ENCODE data around the gene SGF29. TPM values are rescaled to one million over a fixed set of nuclear protein-coding genes. Genes with fewer than 3 reads are reported as not detected.

The SGF29 gene
- total RNA-seq, 4 donors from 2014 or later: 20.3 to 45.1 (median 35.3) TPM

- no peak overlapping the region for H3K4me3 ChIP-seq
- whole genome bisulfite sequencing, 2 donors (ENCODE audit: low coverage in 1 of 2): 42 to 69% methylated on average over 2 to 6 of the region's 6 CpGs
- peaks cover 14% of the 10 kb centered on the region for H3K27me3 ChIP-seq
Observed at GRCh38 chr16:28602529-28602928, 48.8 kb downstream of the SGF29 start.

DNA sequence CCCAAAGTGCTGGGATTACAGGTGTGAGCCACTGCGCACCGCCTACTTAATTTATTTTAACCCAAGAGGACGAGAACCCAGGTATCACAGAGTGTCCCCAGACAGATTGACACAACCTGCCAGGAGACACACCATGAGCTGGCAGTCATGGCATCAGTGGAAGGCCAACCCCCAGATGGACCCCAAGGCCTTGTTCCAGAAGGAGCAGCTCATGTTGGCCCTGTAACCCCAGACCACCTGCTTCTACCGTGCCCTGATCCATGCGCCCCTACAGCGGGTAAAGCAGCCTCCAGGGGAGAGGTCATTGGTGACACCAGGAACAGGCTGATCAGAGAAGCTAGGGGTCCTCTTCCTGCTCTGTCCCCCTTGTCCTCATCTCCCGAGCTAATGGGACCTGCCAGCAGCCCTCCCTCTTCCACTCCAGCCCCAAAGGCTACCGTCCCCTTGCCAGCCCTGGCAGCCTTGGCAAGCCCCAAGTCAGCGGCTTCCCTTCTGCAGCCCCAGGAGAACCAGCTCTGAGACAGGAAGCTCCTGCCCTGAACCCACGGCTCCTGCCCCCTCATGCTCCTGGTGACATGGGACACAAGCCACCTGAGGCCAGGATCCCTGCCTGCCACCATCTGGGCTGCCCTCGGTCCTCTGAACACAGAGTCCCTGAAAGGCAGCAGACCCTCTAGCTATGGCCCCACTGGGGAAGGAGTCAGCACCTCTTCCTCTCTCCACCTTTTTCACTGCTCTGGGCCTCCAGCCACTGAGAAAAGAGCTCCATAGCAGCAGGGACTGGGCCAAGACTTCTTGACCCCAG is 49.9 kb downstream of the SGF29 start:
- TF ChIP-seq, protein P1, sequence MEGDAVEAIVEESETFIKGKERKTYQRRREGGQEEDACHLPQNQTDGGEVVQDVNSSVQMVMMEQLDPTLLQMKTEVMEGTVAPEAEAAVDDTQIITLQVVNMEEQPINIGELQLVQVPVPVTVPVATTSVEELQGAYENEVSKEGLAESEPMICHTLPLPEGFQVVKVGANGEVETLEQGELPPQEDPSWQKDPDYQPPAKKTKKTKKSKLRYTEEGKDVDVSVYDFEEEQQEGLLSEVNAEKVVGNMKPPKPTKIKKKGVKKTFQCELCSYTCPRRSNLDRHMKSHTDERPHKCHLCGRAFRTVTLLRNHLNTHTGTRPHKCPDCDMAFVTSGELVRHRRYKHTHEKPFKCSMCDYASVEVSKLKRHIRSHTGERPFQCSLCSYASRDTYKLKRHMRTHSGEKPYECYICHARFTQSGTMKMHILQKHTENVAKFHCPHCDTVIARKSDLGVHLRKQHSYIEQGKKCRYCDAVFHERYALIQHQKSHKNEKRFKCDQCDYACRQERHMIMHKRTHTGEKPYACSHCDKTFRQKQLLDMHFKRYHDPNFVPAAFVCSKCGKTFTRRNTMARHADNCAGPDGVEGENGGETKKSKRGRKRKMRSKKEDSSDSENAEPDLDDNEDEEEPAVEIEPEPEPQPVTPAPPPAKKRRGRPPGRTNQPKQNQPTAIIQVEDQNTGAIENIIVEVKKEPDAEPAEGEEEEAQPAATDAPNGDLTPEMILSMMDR (IDR thresholded peaks at IDR 0.05): no peak
- TF ChIP-seq EP300 (IDR thresholded peaks at IDR 0.05) (no peak), POLR2A (IDR thresholded peaks at IDR 0.05) (no peak), POLR2AphosphoS5 (IDR thresholded peaks at IDR 0.05) (no peak)
- H3K36me3 ChIP-seq: peaks cover 0 to 19% of the 10 kb centered on the region in 2 donors
- H3K27me3 ChIP-seq: peaks cover 14% of the 10 kb centered on the region
- ATAC-seq: no peak
- H3K27ac ChIP-seq: no peak overlapping the region
- no peak overlapping the region for H3K4me3 ChIP-seq
- WGBS, 2 donors (ENCODE audit: low coverage in 1 of 2): 39 to 77% methylated on average over 3 to 9 of the region's 11 CpGs
- no peaks in the 10 kb centered on the region for H3K9me3 ChIP-seq
- no peaks in the 10 kb centered on the region for H3K4me1 ChIP-seq

More at GRCh38 chr16:28602529-28602928, 48.8 kb downstream of the SGF29 start:
- Histone ChIP-seq H3K4me1 (peaks cover 0 to 2% (median 0%) of the 10 kb centered on the region in 3 donors), H3K9me3 (no peaks in the 10 kb centered on the region), H3K36me3 (peaks cover 0 to 15% of the 10 kb centered on the region in 2 donors), H3K27ac (no peak overlapping the region)
- no peak for ATAC-seq
- TF ChIP-seq POLR2AphosphoS5 (IDR thresholded peaks at IDR 0.05) (no peak), POLR2A (IDR thresholded peaks at IDR 0.05) (no peak), EP300 (IDR thresholded peaks at IDR 0.05) (no peak)
- TF ChIP-seq, protein P1 (IDR thresholded peaks at IDR 0.05): no peak

DNA sequence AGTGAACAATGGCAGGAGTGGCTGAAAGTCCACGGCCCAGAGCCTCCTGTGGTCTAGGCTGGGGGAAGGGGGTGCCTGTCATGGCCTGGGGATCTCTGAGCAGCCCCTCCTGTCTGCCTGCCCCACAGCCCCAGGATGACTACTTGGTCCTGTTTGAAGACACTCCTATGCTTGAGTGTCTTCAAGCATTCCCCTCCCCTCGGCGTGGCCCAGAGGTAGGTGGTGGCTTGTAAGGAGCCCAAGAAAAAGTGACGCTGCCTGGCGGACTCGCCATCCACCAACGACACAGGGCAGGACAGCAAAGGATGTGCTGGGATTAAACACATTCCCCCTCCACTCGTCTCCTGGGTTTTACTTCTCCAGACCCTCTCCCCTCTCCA is 50.5 kb downstream of the SGF29 start:
- Histone ChIP-seq H3K4me1 (peaks cover 0 to 5% (median 0%) of the 10 kb centered on the region in 3 donors), H3K27me3 (peaks cover 14% of the 10 kb centered on the region), H3K4me3 (no peak overlapping the region), H3K27ac (no peak overlapping the region), H3K9me3 (no peaks in the 10 kb centered on the region), H3K36me3 (peaks cover 0 to 19% of the 10 kb centered on the region in 2 donors)
- ATAC-seq: no peak
- no peak for TF ChIP-seq POLR2AphosphoS5 (IDR thresholded peaks at IDR 0.05)
- TF ChIP-seq, protein P1 (IDR thresholded peaks at IDR 0.05): no peak
- no peak for TF ChIP-seq EP300 (IDR thresholded peaks at IDR 0.05)
- TF ChIP-seq POLR2A (IDR thresholded peaks at IDR 0.05): no peak
- WGBS, 2 donors (ENCODE audit: low coverage in 1 of 2): 48 to 68% methylated on average over 3 to 7 of the region's 8 CpGs

GRCh38 chr16:28606291-28607115 is 52.8 kb downstream of the SGF29 start:
- Histone ChIP-seq H3K27ac (no peak overlapping the region), H3K4me3 (no peak overlapping the region), H3K4me1 (peaks cover 0 to 23% (median 4%) of the 10 kb centered on the region in 3 donors), H3K27me3 (peaks cover 12% of the 10 kb centered on the region), H3K36me3 (peaks cover 0 to 19% of the 10 kb centered on the region in 2 donors), H3K9me3 (no peaks in the 10 kb centered on the region)
- WGBS, 2 donors (ENCODE audit: low coverage in 1 of 2): 83 to 87% methylated on average over 3 to 14 of the region's 16 CpGs
- no peak for ATAC-seq
- TF ChIP-seq, protein P1 (IDR thresholded peaks at IDR 0.05): no peak
- TF ChIP-seq POLR2A (IDR thresholded peaks at IDR 0.05) (no peak), POLR2AphosphoS5 (IDR thresholded peaks at IDR 0.05) (no peak), EP300 (IDR thresholded peaks at IDR 0.05) (no peak)
